PC-3 (cell line): ENCODE measurements around the gene TANGO2.

ENCODE experiments used
- EZH2phosphoT487 ChIP-seq: fragments of 300-600 bp; sonication (generic); IDR thresholded peaks from 2 replicates; pipeline ENCODE4 v1.6.1; 2018; ENCODE audit warnings: mild to moderate bottlenecking, antibody characterized with exemption, low read length, borderline replicate concordance
- TF ChIP-seq, protein P1 (sequence below): fragments of 300-600 bp; sonication (generic); conservative IDR thresholded peaks from 2 replicates; pipeline ENCODE4 v1.5.1; 2017; ENCODE audit warnings: antibody characterized with exemption, low read depth, mild to moderate bottlenecking, low read length

DNA sequence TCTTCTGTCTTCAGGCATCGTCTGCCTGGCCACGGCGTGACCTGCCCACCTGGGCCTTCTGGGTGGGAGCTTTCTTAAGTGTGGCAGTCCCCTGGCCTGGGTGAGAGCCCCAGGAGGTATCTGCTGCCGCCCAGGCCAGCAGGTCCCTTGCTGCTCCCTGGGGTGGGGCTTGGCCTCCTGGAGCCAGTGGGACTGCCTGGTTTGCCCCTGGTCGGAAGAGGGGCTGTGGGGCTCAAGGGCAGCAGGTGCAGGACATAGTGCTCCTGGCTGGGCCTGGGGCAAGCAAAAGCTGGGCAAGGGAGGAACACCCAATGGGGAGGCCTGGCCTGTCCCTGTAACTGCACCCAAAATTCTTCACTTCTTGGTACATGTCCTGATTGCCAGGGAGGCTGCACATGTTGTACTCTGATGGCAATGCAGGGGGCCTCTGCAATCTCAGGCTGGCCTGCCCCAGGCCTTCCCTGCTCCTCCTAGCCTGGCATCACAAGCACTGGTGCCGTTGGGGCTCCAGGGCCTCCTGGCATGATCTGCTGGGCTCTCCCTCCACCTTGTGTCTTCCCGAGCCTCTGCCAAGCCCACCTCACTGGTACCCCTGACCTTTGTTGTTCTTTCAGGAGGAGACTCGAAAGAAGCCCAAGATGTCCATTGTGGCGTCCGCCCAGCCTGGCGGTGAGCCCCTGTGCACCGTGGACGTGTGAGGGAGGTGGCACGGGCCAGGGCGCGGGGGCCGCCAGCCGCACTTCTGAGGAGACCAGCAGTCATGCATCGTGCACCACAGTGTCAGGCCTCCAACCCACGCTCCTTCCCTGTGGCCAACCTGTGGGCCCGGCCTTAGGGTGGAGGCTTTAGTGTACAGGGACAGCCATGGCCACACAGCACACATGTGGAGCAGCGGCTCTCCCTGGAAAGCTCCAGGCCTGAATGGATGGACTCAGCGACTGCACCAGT, 88.8 kb downstream of the TANGO2 start:
- TF ChIP-seq, protein P1, sequence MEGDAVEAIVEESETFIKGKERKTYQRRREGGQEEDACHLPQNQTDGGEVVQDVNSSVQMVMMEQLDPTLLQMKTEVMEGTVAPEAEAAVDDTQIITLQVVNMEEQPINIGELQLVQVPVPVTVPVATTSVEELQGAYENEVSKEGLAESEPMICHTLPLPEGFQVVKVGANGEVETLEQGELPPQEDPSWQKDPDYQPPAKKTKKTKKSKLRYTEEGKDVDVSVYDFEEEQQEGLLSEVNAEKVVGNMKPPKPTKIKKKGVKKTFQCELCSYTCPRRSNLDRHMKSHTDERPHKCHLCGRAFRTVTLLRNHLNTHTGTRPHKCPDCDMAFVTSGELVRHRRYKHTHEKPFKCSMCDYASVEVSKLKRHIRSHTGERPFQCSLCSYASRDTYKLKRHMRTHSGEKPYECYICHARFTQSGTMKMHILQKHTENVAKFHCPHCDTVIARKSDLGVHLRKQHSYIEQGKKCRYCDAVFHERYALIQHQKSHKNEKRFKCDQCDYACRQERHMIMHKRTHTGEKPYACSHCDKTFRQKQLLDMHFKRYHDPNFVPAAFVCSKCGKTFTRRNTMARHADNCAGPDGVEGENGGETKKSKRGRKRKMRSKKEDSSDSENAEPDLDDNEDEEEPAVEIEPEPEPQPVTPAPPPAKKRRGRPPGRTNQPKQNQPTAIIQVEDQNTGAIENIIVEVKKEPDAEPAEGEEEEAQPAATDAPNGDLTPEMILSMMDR = no peak
- TF ChIP-seq EZH2phosphoT487 = no peak
